K562 (cell line): ENCODE measurements around the gene NUP35.

Experiments used
- HDAC1 ChIP-seq, 2 experiments: fragments of 450-650 bp; IDR thresholded peaks; 2 replicates each; pipeline ENCODE4 v1.6.1; 2016 to 2017; ENCODE audit warnings: inconsistent platforms in 1 of 2, mild to moderate bottlenecking in 1 of 2, moderate library complexity in 1 of 2
- KDM1A ChIP-seq, 2 experiments: fragments of 450-650 bp; IDR thresholded peaks; 2 replicates each; pipeline ENCODE4 v1.6.1; 2016; ENCODE audit warnings: mild to moderate bottlenecking in 2 of 2
- POLR2A ChIP-seq: fragments of 450-650 bp; conservative IDR thresholded peaks from 2 replicates; pipeline ENCODE4 v1.6.1; 2016
- POLR2AphosphoS5 ChIP-seq: IDR thresholded peaks from 2 replicates; pipeline ENCODE4 v1.6.1; 2011; ENCODE audit warnings: mild to moderate bottlenecking, low read depth, low read length, moderate library complexity; ENCODE audit not compliant: control insufficient read depth, insufficient read depth
- PREB ChIP-seq: sonication (generic); formaldehyde crosslinking; IDR thresholded peaks from 2 replicates; pipeline ENCODE4 v1.8.1; 2023; ENCODE audit warnings: mild to moderate bottlenecking, missing genetic modification reagents
- SIRT6 ChIP-seq: IDR thresholded peaks from one replicate; pipeline ENCODE4 v1.6.1; 2012; ENCODE audit warnings: low read depth, mild to moderate bottlenecking, control low read depth, inconsistent platforms, low read length, moderate library complexity
- ZBTB40 ChIP-seq, 2 experiments: fragments of 450-650 bp in 1 of 2; sonication (generic) in 1 of 2; formaldehyde crosslinking in 1 of 2; IDR thresholded peaks; 2 replicates each; pipeline versions ENCODE4 v1.7.1 to v1.9.0; 2016 to 2022; ENCODE audit warnings: inconsistent platforms in 1 of 2, mild to moderate bottlenecking in 1 of 2, missing genetic modification reagents in 1 of 2
- ZNF655 ChIP-seq: fragments of 250-450 bp; sonication (Bioruptor Pico); IDR thresholded peaks from 2 replicates; pipeline ENCODE4 v1.5.0; 2021

- TF ChIP-seq KDM1A (IDR thresholded peaks at IDR 0.05) (no peak), POLR2A (no peak), ZNF655 (CRISPR knock-in tag) (no peak), SIRT6 (no peak), HDAC1 (IDR thresholded peaks at IDR 0.05) (no peak), PREB (CRISPR knock-in tag) (no peak), POLR2AphosphoS5 (no peak), ZBTB40 (IDR thresholded peaks at IDR 0.05) (no peak), ZBTB40 (CRISPR knock-in tag; IDR thresholded peaks at IDR 0.05) (no peak)
Observed at GRCh38 chr2:183162362-183162761, 38.1 kb downstream of the NUP35 start.
